Stomach (tissue), 9 donors: ENCODE results near the gene FAR1. TPM values are rescaled to one million over a fixed set of nuclear protein-coding genes. Genes with fewer than 3 reads are reported as not detected.

Experiments used
- DNase-seq, 2 donors: peaks; one replicate each; pipeline versions ENCODE4 v3.0.0 to v3.0.0-alpha.2; 2013 to 2019
- H3K27ac ChIP-seq, 5 donors: fragments of 200-600 bp in 4 of 5; sonication (generic) in 4 of 5; one replicate each; pipeline ENCODE4 v1.5.1; 2013 to 2019; ENCODE audit warnings: mild to moderate bottlenecking in 1 of 5, moderate library complexity in 1 of 5
- H3K27me3 ChIP-seq, 3 donors: fragments of 200-600 bp; sonication (generic); one replicate each; pipeline ENCODE4 v1.5.1; 2017 to 2019; ENCODE audit warnings: mixed run types in 1 of 3
- H3K36me3 ChIP-seq, 4 donors: fragments of 200-600 bp; sonication (generic); 1 replicate in 3 of 4; 2 replicates in 1 of 4; pipeline ENCODE4 v1.5.1; 2016 to 2019
- H3K4me1 ChIP-seq, 4 donors: fragments of 200-600 bp; sonication (generic); one replicate each; pipeline ENCODE4 v1.5.1; 2016 to 2019
- H3K4me3 ChIP-seq, 4 donors: fragments of 200-600 bp; sonication (generic) in 3 of 4; one replicate each; pipeline ENCODE4 v1.5.1; 2016 to 2019; ENCODE audit warnings: mild to moderate bottlenecking in 1 of 4
- H3K9me3 ChIP-seq, 4 donors: fragments of 200-600 bp; sonication (generic); one replicate each; pipeline ENCODE4 v1.5.1; 2016 to 2019
- CTCF ChIP-seq, 7 experiments: fragments of 450-650 bp in 4 of 7; fragments of 200-600 bp in 3 of 7; sonication (generic) in 3 of 7; IDR thresholded peaks; one replicate each; pipeline ENCODE4 v1.5.1; 2016 to 2019; ENCODE audit warnings: antibody characterized with exemption in 7 of 7, control low read depth in 2 of 7, mild to moderate bottlenecking in 1 of 7
- EP300 ChIP-seq: sonication (generic); formaldehyde crosslinking; IDR thresholded peaks from one replicate; pipeline ENCODE4 v1.6.1; 2017; ENCODE audit warnings: antibody characterized with exemption
- POLR2A ChIP-seq, 4 donors: fragments of 450-650 bp; IDR thresholded peaks; one replicate each; pipeline ENCODE4 v1.6.1; 2016; ENCODE audit warnings: antibody characterized with exemption in 4 of 4, control low read depth in 2 of 4, mild to moderate bottlenecking in 1 of 4, moderate library complexity in 1 of 4
- POLR2AphosphoS5 ChIP-seq, 3 donors: sonication (generic); formaldehyde crosslinking; IDR thresholded peaks; one replicate each; pipeline ENCODE4 v1.6.1; 2016; ENCODE audit warnings: antibody characterized with exemption in 3 of 3
- WGBS, 5 donors: extraction: QIAGEN DNeasy Blood & Tissue Kit in 3 of 5; methylation state at CpG; one replicate each; pipeline versions ENCODE4 v1.1.5 to v1.1.7; 2013 to 2018; 5-methylcytosine and 5-hydroxymethylcytosine counted together
- intact Hi-C: fragments of 100-400 bp; cut with DNase I; formaldehyde crosslinking; loops from one replicate; pipeline ENCODE4 v1.15.1; 2023; ENCODE audit warnings: low total_unique reads
- polyA plus RNA-seq, 3 donors: library from polyadenylated mRNA; stranded (reverse); fragments of 200-250 nt; gene quantifications; one replicate each; pipeline ENCODE4 v1.2.3, GENCODE V29; 2013
- total RNA-seq, 5 donors: library from RNA; depleted of rRNA; stranded (reverse); fragments of >200 nt; gene quantifications; one replicate each; pipeline versions ENCODE4 v1.1.0 to v1.2.3, GENCODE V29; 2014 to 2016
- donor health status: healthy with polysubstance abuse.
- donor health status: Bipolar disorder and iron deficiency.
- donor health status: healthy.

FAR1 gene
- total and polyA plus RNA-seq, 8 donors: 27.0 to 374 (median 90.7) TPM

- TF ChIP-seq CTCF (IDR thresholded peaks at IDR 0.05): no peak
- no peak for TF ChIP-seq POLR2AphosphoS5 (IDR thresholded peaks at IDR 0.05)
- no peak for TF ChIP-seq POLR2A (IDR thresholded peaks at IDR 0.05)
- TF ChIP-seq EP300: no peak
- Histone ChIP-seq H3K27me3 (no peaks in the 10 kb centered on the region), H3K36me3 (no peaks in the 10 kb centered on the region), H3K9me3 (no peaks in the 10 kb centered on the region), H3K27ac (no peak overlapping the region), H3K4me1 (no peaks in the 10 kb centered on the region), H3K4me3 (no peak overlapping the region)
- WGBS, 5 donors: 78 to 98% (median 87%) methylated on average over 1 of the region's 1 CpG
- intact Hi-C loops: no loop called here
- no peak for DNase-seq
Observed at GRCh38 chr11:13629779-13630178, 38.7 kb upstream of the FAR1 start.

GRCh38 chr11:13635290-13635689, 33.2 kb upstream of the FAR1 start:
- Histone ChIP-seq H3K9me3 (no peaks in the 10 kb centered on the region), H3K27me3 (no peaks in the 10 kb centered on the region), H3K4me3 (no peak overlapping the region), H3K27ac (no peak overlapping the region), H3K4me1 (no peaks in the 10 kb centered on the region), H3K36me3 (no peaks in the 10 kb centered on the region)
- WGBS, 5 donors: 74 to 95% (median 90%) methylated on average over 5 of the region's 5 CpGs
- intact Hi-C loops: no loop called here
- no peak for TF ChIP-seq POLR2AphosphoS5 (IDR thresholded peaks at IDR 0.05)
- no peak for TF ChIP-seq POLR2A (IDR thresholded peaks at IDR 0.05)
- no peak for TF ChIP-seq CTCF (IDR thresholded peaks at IDR 0.05)
- no peak for TF ChIP-seq EP300
- no peak for DNase-seq

- H3K27me3 ChIP-seq: no peaks in the 10 kb centered on the region
- H3K4me3 ChIP-seq: no peak overlapping the region
- TF ChIP-seq POLR2A (IDR thresholded peaks at IDR 0.05): no peak
- TF ChIP-seq CTCF (IDR thresholded peaks at IDR 0.05): no peak
- no peak for DNase-seq
- H3K27ac ChIP-seq: no peak overlapping the region
- no peaks in the 10 kb centered on the region for H3K4me1 ChIP-seq
- no peaks in the 10 kb centered on the region for H3K36me3 ChIP-seq
- intact Hi-C loops: no loop called here
- H3K9me3 ChIP-seq: no peaks in the 10 kb centered on the region
Observed at GRCh38 chr11:13635804-13636203, 32.7 kb upstream of the FAR1 start.

GRCh38 chr11:13637125-13638069, 31.1 kb upstream of the FAR1 start:
- no peak overlapping the region for H3K4me3 ChIP-seq
- intact Hi-C loops: no loop called here
- no peak for DNase-seq
- no peak for TF ChIP-seq EP300
- no peak for TF ChIP-seq CTCF (IDR thresholded peaks at IDR 0.05)
- TF ChIP-seq POLR2A (IDR thresholded peaks at IDR 0.05): no peak
- H3K4me1 ChIP-seq: peaks cover 0 to 7% (median 3%) of the 10 kb centered on the region in 4 donors
- 84 to 94% (median 92%) methylated on average over 4 of the region's 4 CpGs for WGBS, 5 donors
- H3K27me3 ChIP-seq: no peaks in the 10 kb centered on the region
- no peak overlapping the region for H3K27ac ChIP-seq
- H3K9me3 ChIP-seq: no peaks in the 10 kb centered on the region
- H3K36me3 ChIP-seq: no peaks in the 10 kb centered on the region
